GM06990 (cell line): ENCODE measurements around the gene BSND.

ENCODE experiments used
- DNase-seq: peaks from one replicate; pipeline ENCODE4 v3.0.0-alpha.2; 2011; ENCODE audit not compliant: insufficient read length; ENCODE audit errors: extremely low read depth
- H3K27me3 ChIP-seq: replicated peaks from 2 replicates; pipeline ENCODE4 v1.6.0; 2011; ENCODE audit warnings: low read length; ENCODE audit not compliant: control insufficient read depth, insufficient read depth
- H3K36me3 ChIP-seq: 2 replicates; pipeline ENCODE4 v1.5.1; 2011; ENCODE audit warnings: low read length; ENCODE audit not compliant: control insufficient read depth, insufficient read depth
- H3K4me3 ChIP-seq: replicated peaks from 2 replicates; pipeline ENCODE4 v1.5.1; 2011; ENCODE audit warnings: low read depth, mild to moderate bottlenecking, control low read depth, low read length
- CTCF ChIP-seq: IDR thresholded peaks from 2 replicates; pipeline ENCODE4 v1.5.1; 2011; ENCODE audit warnings: low read length, control low read depth, mild to moderate bottlenecking, inconsistent platforms; ENCODE audit not compliant: insufficient read depth, poor library complexity, severe bottlenecking

BSND gene

DNA sequence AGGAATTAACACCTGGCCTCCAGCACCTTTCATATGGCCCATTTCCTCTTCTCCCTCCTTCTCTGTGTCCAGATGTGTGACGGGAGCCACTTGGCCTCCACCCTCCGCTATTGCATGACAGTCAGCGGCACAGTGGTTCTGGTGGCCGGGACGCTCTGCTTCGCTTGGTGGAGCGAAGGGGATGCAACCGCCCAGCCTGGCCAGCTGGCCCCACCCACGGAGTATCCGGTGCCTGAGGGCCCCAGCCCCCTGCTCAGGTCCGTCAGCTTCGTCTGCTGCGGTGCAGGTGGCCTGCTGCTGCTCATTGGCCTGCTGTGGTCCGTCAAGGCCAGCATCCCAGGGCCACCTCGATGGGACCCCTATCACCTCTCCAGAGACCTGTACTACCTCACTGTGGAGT, 12.7 kb upstream of the BSND start:
- Histone ChIP-seq H3K4me3 (no peak overlapping the region), H3K27me3 (no peaks in the 10 kb centered on the region; the same call in 1 of the 2 replicates), H3K36me3 (no peaks in the 10 kb centered on the region)
- no peak for DNase-seq
- no peak for TF ChIP-seq CTCF

DNA sequence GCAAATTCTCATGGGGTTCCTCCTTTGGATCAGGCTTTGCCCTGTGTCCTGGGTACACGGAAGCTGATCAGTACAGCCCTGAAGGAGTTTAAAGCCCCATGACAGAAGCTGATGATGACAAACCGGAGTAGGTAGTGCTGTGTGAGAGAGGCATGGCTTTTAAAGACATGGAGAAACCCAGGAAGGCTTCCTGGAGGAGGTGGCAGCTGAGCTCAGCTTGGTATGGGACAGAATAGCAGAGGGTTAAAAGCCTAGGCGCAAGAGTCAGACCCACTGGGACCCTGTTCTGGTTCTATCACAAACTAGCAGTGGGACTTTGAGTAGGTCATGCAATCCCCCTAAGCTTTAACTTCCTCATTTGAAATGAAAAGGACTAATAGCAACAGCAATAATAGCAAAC, 12.2 kb upstream of the BSND start:
- TF ChIP-seq CTCF: no peak
- Histone ChIP-seq H3K27me3 (no peaks in the 10 kb centered on the region; the same call in 1 of the 2 replicates), H3K36me3 (no peaks in the 10 kb centered on the region), H3K4me3 (no peak overlapping the region)
- DNase-seq: no peak

GRCh38 chr1:54987427-54987826, 11.3 kb upstream of the BSND start:
- TF ChIP-seq CTCF: no peak
- H3K36me3 ChIP-seq: no peaks in the 10 kb centered on the region
- H3K27me3 ChIP-seq: no peaks in the 10 kb centered on the region
- no peak overlapping the region for H3K4me3 ChIP-seq
- DNase-seq: no peak

DNA sequence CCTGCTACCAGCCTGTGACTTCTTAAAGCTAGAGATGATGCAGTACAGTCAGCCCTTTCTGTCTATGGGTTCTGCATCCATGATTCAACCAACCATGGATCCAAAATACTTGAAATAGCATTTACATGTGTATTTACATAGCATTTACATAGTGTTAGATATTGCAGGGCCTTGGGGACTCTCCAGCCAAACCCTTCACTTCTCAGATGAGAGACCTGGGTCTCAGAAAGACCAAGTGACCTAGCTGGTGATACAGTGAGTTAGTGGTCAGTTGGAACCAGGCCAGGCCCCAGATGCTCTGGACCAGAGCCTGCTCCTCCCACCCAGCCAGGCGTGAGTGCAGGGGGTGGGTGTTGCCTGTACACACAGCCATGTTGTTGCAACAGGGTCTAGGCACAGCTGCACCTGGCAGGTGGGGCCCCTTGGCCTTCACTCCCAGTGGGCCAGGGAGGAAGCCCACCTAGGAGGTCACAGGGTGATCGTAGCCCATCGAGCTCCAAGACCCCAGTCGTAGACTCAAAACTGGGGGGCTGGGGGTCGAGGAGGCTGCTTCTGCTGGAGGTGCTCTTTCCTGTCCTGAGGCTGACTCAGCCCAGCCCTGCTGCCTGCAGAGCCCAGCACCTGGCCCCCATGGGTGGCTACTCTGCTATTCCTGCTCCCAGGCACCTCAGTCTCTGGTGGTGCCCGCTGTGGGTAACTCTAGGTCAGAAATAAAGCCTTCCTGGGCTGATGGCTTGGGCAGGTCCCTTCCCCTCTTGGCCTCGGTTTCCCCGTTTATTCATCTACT, 10.6 kb upstream of the BSND start:
- no peak for DNase-seq
- Histone ChIP-seq H3K27me3 (no peaks in the 10 kb centered on the region), H3K4me3 (no peak overlapping the region), H3K36me3 (no peaks in the 10 kb centered on the region)
- no peak for TF ChIP-seq CTCF

- no peak for DNase-seq
- TF ChIP-seq CTCF: no peak
- Histone ChIP-seq H3K36me3 (no peaks in the 10 kb centered on the region), H3K4me3 (no peak overlapping the region), H3K27me3 (no peaks in the 10 kb centered on the region)
Observed at GRCh38 chr1:54988975-54989374, 9.8 kb upstream of the BSND start.
